ENCODE results near the gene KRTAP2-3.

DNA sequence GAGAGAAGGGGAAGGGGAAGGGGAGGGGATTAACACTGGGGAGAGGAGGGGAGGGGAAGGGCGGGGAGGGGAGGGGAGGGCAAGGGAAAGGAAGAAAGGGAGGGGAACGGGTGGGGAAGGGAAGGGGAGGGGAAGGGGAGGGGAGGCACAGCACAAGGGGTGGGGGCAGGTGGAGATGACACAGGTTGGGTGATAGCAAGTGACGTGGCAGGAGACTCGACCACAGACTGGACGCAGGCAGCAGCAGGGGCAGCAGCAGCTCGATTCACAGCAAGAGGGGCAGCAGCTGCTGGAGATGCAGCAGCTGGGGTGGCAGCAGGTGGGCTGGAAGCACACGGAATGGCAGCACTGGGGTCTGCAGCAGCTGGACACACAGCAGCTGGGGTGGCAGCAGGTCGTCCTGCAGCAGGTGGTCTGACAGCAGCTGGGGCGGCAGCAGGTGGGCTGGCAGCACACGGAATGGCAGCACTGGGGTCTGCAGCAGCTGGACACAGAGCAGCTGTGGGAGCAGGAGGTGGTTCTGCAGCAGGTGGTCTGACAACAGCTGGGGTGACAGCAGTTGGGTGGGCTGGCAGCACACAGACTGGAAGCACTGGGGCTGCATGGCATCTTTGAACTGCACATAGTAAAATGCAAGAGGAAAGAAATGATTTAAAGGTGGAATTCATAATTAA lies 41.8 kb upstream of the KRTAP2-3 start, which contains the start of gene KRTAP4-16:
- TF ChIP-seq, protein P1, sequence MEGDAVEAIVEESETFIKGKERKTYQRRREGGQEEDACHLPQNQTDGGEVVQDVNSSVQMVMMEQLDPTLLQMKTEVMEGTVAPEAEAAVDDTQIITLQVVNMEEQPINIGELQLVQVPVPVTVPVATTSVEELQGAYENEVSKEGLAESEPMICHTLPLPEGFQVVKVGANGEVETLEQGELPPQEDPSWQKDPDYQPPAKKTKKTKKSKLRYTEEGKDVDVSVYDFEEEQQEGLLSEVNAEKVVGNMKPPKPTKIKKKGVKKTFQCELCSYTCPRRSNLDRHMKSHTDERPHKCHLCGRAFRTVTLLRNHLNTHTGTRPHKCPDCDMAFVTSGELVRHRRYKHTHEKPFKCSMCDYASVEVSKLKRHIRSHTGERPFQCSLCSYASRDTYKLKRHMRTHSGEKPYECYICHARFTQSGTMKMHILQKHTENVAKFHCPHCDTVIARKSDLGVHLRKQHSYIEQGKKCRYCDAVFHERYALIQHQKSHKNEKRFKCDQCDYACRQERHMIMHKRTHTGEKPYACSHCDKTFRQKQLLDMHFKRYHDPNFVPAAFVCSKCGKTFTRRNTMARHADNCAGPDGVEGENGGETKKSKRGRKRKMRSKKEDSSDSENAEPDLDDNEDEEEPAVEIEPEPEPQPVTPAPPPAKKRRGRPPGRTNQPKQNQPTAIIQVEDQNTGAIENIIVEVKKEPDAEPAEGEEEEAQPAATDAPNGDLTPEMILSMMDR (conservative IDR thresholded peaks at IDR 0.05; ENCODE audit: low read depth in 2 of 2): no peak
- no peak for TF ChIP-seq EZH2 (IDR thresholded peaks at IDR 0.05; ENCODE audit: low read depth, unreplicated experiment)

Data from GM23338 (cell line).